HepG2 (cell line): Measurements from ENCODE around the gene NEURL4. TPM values are rescaled to one million over a fixed set of nuclear protein-coding genes. Genes with fewer than 3 reads are reported as not detected.
A peak's percentile ranks its signal among the peaks of the same experiment; 100 is the strongest.

Source experiments
- IRF2 ChIP-seq: IDR thresholded peaks from 2 replicates; pipeline ENCODE4 v1.6.1; 2018; ENCODE audit warnings: missing genetic modification reagents, missing compliant biosample characterization
- NBN ChIP-seq: fragments of 450-650 bp; conservative IDR thresholded peaks from 2 replicates; pipeline ENCODE4 v1.6.1; 2017
- NFE2 ChIP-seq: sonication (generic); formaldehyde crosslinking; IDR thresholded peaks from 2 replicates; pipeline ENCODE4 v1.4.0; 2020; ENCODE audit warnings: missing genetic modification reagents
- ZNF333 ChIP-seq: sonication (generic); formaldehyde crosslinking; IDR thresholded peaks from 2 replicates; pipeline ENCODE4 v1.4.0; 2020; ENCODE audit warnings: mild to moderate bottlenecking, missing genetic modification reagents, borderline replicate concordance
- ZNF430 ChIP-seq: sonication (generic); formaldehyde crosslinking; IDR thresholded peaks from 2 replicates; pipeline ENCODE4 v1.9.0; 2021; ENCODE audit warnings: mild to moderate bottlenecking, missing genetic modification reagents
- ZNF607 ChIP-seq: sonication (generic); formaldehyde crosslinking; IDR thresholded peaks from 2 replicates; pipeline ENCODE4 v1.5.1; 2020; ENCODE audit warnings: missing genetic modification reagents, mild to moderate bottlenecking, borderline replicate concordance
- polyA plus RNA-seq, 8 experiments: library from polyadenylated mRNA; depleted of rRNA in 3 of 8; stranded (reverse) in 7 of 8; unstranded in 1 of 8; fragments of >200 nt; fragmentation: Illumina TruSeq in 4 of 8; extraction: Trizol in 4 of 8; gene quantifications; 2 replicates each; pipeline versions ENCODE4 v1.2.1 to v1.2.3, GENCODE V29; 2011 to 2016; ENCODE audit warnings: low read depth in 4 of 8, missing spikeins in 1 of 8, mixed read lengths in 1 of 8; ENCODE audit not compliant: insufficient read depth in 1 of 8
- total RNA-seq, 5 experiments: library from RNA; depleted of rRNA; stranded (reverse); fragments of >200 nt; fragmentation: Illumina TruSeq; extraction: Trizol; gene quantifications; 2 replicates each; pipeline ENCODE4 v1.2.3, GENCODE V29; 2016; ENCODE audit warnings: low read depth in 1 of 5
- TF ChIP-seq, protein P1 (sequence below), 2 experiments: sonication (generic) in 1 of 2; formaldehyde crosslinking in 1 of 2; IDR thresholded peaks; 2 replicates each; pipeline versions ENCODE4 v1.6.1 to v1.9.0; 2014 to 2022; ENCODE audit warnings: antibody characterized with exemption in 1 of 2, borderline replicate concordance in 1 of 2, inconsistent platforms in 1 of 2, low read depth in 1 of 2, missing genetic modification reagents in 1 of 2
- TF ChIP-seq, protein P2 (sequence below): sonication (generic); formaldehyde crosslinking; IDR thresholded peaks from 2 replicates; pipeline ENCODE4 v1.9.0; 2021; ENCODE audit warnings: missing genetic modification reagents, mild to moderate bottlenecking, borderline replicate concordance
- TF ChIP-seq, protein P3 (sequence below): fragments of 450-650 bp; IDR thresholded peaks from 2 replicates; pipeline ENCODE4 v1.6.1; 2017; ENCODE audit warnings: mild to moderate bottlenecking
- TF ChIP-seq, protein P4 (sequence below): sonication (generic); formaldehyde crosslinking; IDR thresholded peaks from 2 replicates; pipeline ENCODE4 v1.5.0; 2020; ENCODE audit warnings: missing genetic modification reagents
- TF ChIP-seq, protein P5 (sequence below): sonication (generic); formaldehyde crosslinking; IDR thresholded peaks from 2 replicates; pipeline ENCODE4; 2020; ENCODE audit warnings: missing genetic modification reagents, mild to moderate bottlenecking, borderline replicate concordance

NEURL4 gene
- total and polyA plus RNA-seq, 2 of the 13 experiments (the other 11 are each of a cell fraction or from before 2014, with no cell fraction given) = 14.8 to 15.7 TPM

DNA sequence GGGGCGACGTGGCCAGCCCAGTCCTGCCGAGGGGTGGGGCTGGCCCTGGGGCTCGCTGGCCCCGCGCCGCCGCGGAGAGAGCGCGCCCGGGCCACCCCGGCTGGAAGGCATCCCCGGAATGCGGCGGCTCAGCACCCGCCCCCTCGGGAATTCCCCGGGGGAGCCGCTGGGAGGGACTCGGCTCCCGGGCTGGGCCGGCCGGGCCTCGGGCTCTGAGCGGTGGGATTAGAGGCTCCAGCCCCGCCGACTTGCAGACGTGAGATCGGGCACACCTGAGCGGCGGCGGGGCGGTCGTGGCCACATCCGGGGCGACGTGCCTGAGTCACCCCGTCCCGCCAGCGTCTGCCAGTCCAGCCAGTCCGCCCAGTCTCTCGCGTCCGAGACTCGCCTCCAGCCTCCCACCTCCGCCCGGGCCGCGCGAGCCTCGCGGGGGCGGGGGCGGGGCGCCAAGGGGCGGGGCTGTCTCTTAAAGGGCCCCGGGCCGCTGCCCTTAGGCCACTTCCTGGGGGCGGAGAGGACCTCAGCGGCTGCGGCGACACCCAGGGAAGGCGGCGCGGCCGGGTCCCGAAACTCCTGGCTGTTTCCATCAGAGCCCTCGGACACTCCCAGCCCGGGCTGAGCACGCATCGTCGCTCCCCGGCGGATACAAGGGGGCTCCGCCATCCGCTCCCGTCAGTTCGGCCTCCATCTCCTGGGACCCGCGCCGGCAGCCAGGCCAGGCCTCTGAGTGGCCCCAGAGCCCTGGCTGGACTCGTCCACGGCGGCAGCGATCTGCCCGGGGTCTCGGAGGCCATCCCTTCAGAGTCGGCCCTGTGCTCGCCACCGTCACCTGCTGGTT, 22.7 kb upstream of the NEURL4 start, which contains the start of gene KCTD11 (continued):
- TF ChIP-seq, protein P1, sequence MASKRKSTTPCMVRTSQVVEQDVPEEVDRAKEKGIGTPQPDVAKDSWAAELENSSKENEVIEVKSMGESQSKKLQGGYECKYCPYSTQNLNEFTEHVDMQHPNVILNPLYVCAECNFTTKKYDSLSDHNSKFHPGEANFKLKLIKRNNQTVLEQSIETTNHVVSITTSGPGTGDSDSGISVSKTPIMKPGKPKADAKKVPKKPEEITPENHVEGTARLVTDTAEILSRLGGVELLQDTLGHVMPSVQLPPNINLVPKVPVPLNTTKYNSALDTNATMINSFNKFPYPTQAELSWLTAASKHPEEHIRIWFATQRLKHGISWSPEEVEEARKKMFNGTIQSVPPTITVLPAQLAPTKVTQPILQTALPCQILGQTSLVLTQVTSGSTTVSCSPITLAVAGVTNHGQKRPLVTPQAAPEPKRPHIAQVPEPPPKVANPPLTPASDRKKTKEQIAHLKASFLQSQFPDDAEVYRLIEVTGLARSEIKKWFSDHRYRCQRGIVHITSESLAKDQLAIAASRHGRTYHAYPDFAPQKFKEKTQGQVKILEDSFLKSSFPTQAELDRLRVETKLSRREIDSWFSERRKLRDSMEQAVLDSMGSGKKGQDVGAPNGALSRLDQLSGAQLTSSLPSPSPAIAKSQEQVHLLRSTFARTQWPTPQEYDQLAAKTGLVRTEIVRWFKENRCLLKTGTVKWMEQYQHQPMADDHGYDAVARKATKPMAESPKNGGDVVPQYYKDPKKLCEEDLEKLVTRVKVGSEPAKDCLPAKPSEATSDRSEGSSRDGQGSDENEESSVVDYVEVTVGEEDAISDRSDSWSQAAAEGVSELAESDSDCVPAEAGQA (IDR thresholded peaks at IDR 0.05; ENCODE audit: low read depth) = no peak
- TF ChIP-seq, protein P1 (CRISPR knock-in tag; IDR thresholded peaks at IDR 0.05; ENCODE audit: borderline replicate concordance) = no peak
- TF ChIP-seq NBN (no peak), NFE2 (CRISPR knock-in tag) (no peak), ZNF607 (CRISPR knock-in tag) (no peak), ZNF333 (CRISPR knock-in tag) (peak; percentile 26; the same call in 1 of the 2 replicates), ZNF430 (CRISPR knock-in tag) (no peak), IRF2 (CRISPR knock-in tag) (peak; percentile 42; the same call in 1 of the 2 replicates)
- TF ChIP-seq, protein P2, sequence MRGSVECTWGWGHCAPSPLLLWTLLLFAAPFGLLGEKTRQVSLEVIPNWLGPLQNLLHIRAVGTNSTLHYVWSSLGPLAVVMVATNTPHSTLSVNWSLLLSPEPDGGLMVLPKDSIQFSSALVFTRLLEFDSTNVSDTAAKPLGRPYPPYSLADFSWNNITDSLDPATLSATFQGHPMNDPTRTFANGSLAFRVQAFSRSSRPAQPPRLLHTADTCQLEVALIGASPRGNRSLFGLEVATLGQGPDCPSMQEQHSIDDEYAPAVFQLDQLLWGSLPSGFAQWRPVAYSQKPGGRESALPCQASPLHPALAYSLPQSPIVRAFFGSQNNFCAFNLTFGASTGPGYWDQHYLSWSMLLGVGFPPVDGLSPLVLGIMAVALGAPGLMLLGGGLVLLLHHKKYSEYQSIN (CRISPR knock-in tag) = no peak
- TF ChIP-seq, protein P3, sequence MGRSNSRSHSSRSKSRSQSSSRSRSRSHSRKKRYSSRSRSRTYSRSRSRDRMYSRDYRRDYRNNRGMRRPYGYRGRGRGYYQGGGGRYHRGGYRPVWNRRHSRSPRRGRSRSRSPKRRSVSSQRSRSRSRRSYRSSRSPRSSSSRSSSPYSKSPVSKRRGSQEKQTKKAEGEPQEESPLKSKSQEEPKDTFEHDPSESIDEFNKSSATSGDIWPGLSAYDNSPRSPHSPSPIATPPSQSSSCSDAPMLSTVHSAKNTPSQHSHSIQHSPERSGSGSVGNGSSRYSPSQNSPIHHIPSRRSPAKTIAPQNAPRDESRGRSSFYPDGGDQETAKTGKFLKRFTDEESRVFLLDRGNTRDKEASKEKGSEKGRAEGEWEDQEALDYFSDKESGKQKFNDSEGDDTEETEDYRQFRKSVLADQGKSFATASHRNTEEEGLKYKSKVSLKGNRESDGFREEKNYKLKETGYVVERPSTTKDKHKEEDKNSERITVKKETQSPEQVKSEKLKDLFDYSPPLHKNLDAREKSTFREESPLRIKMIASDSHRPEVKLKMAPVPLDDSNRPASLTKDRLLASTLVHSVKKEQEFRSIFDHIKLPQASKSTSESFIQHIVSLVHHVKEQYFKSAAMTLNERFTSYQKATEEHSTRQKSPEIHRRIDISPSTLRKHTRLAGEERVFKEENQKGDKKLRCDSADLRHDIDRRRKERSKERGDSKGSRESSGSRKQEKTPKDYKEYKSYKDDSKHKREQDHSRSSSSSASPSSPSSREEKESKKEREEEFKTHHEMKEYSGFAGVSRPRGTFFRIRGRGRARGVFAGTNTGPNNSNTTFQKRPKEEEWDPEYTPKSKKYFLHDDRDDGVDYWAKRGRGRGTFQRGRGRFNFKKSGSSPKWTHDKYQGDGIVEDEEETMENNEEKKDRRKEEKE = no peak
- TF ChIP-seq, protein P4, sequence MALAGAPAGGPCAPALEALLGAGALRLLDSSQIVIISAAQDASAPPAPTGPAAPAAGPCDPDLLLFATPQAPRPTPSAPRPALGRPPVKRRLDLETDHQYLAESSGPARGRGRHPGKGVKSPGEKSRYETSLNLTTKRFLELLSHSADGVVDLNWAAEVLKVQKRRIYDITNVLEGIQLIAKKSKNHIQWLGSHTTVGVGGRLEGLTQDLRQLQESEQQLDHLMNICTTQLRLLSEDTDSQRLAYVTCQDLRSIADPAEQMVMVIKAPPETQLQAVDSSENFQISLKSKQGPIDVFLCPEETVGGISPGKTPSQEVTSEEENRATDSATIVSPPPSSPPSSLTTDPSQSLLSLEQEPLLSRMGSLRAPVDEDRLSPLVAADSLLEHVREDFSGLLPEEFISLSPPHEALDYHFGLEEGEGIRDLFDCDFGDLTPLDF = peak; percentile 45; the same call in 1 of the 2 replicates
- TF ChIP-seq, protein P5, sequence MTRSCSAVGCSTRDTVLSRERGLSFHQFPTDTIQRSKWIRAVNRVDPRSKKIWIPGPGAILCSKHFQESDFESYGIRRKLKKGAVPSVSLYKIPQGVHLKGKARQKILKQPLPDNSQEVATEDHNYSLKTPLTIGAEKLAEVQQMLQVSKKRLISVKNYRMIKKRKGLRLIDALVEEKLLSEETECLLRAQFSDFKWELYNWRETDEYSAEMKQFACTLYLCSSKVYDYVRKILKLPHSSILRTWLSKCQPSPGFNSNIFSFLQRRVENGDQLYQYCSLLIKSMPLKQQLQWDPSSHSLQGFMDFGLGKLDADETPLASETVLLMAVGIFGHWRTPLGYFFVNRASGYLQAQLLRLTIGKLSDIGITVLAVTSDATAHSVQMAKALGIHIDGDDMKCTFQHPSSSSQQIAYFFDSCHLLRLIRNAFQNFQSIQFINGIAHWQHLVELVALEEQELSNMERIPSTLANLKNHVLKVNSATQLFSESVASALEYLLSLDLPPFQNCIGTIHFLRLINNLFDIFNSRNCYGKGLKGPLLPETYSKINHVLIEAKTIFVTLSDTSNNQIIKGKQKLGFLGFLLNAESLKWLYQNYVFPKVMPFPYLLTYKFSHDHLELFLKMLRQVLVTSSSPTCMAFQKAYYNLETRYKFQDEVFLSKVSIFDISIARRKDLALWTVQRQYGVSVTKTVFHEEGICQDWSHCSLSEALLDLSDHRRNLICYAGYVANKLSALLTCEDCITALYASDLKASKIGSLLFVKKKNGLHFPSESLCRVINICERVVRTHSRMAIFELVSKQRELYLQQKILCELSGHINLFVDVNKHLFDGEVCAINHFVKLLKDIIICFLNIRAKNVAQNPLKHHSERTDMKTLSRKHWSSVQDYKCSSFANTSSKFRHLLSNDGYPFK = no peak
